Embryonic facial prominence (tissue), 1 donor: ENCODE measurements around the gene SNX10.

Experiments used
- DNase-seq: peaks from one replicate; pipeline ENCODE4 v3.0.0-alpha.2; 2016; ENCODE audit errors: extremely low spot score

The SNX10 gene

GRCh38 chr7:26367219-26367711, 75.6 kb downstream of the SNX10 start:
- no peak for DNase-seq

DNA sequence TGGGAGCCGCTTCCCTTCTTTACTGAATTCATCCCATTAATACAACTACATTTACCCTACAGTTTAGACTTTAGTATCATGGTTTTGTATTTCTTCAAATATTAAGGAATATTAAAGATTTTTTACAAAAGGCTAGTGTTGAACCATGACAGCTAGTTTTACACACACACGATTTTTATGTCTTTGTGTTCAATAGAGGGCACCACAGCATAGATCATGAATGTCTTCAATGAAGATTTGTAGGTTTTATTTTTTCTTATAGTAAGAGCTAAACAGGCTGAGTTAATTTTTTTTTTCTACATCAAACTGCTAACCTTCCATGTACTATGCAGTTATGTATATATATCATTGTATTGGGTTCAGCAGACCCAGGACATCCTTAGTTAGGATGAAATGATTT, 76.9 kb downstream of the SNX10 start:
- DNase-seq: peak; percentile 38

DNA sequence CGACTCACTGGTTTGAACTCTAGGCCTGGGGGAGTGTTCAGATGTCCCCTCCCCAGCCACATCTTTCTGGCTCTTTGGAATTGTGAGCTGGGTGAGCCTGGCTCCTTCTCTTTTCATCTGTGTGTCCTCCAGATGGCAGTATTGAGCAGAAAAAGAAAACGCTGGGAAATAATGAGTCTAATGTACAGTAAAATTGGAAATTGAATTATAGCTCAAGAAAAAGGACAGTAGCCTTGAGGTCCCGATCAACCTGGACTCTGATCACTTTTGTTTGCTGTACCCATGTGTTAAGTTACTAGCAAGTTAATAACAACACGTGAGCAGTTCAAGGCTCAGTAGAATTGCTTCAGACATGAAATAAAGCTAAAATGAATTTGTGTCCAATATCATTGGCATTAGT, 77.9 kb downstream of the SNX10 start:
- DNase-seq: peak; percentile 25

DNA sequence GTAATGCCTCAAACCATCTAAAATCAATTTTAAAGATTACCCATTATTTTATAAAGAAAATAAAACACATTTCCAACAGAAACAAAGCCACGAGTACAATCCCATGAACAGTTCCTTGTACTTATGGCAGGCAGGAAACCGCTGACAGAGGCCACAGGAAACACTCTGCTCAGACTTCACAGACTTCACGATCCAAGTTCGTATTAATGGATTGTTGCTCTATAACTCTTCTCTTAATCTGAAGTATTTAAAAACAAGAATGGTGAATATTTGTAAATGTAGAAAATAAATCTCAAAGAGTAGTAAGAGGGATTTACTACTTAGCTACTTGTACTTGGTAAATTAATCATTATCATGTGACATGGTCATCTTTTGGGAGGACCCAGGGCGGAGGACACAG, 78.3 kb downstream of the SNX10 start:
- no peak for DNase-seq

DNA sequence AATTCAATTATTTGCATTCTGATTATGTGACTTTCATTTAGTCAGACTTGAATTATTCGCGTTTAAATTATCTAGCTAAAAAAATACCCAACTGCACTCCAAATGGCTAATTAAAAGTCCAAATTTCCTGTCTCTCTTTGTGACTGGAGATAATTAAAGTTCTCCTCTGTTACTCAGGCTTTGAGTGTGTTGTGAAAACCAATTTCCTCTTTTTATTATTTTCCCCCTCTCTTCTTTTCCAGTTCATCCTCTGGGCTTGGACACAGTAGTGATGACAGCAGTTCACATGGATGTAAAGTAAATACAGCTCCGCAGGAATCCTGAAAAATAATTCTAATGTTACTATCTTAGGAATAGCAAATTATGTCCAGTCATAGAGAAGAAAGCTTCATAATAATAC, 80.6 kb downstream of the SNX10 start:
- no peak for DNase-seq

- DNase-seq: no peak
These were observed 81.0 kb downstream of the SNX10 start for GRCh38 chr7:26372704-26373103.

GRCh38 chr7:26374647-26375373, 83.1 kb downstream of the SNX10 start:
- DNase-seq: no peak

- no peak for DNase-seq
These were observed 84.1 kb downstream of the SNX10 start for GRCh38 chr7:26375726-26376174.

GRCh38 chr7:26376175-26376917, 84.7 kb downstream of the SNX10 start:
- no peak for DNase-seq

DNA sequence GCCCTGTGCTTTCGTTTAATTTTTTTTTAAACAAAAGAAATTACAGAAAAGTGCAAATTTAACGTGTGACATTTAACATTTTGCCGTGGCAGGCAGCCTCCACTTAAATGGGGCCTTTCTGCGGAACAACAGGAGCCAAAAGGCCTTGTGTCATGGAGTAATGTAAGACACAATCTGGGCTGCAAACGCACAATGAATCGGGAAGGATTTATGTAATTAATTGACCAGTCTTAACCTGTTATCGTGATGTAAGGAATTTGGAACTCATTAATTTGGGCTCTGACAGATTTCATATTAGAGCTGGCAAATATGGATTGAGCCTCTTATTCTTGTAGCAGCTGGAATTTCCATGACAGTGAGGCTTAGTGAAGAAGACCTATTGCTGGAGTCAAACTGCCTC, 86.4 kb downstream of the SNX10 start:
- no peak for DNase-seq

DNA sequence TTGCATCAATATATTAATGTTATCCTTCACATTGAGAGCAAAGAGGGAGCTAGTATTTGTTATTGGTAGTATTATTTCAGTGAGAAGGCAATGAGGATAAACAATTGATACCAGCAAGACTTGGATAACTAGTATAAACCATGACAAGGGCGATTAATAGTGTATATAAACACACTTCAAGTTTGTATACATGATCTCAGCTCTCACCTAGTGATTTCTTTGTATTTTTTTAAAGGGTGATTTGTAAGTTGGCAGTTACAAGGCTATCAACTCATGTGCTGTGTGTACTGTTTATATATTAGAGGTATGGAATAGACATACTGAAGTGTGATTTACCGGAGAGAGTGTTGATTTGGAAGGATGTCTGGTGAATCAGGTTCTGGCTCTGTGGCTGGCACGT, 88.0 kb downstream of the SNX10 start:
- no peak for DNase-seq

DNA sequence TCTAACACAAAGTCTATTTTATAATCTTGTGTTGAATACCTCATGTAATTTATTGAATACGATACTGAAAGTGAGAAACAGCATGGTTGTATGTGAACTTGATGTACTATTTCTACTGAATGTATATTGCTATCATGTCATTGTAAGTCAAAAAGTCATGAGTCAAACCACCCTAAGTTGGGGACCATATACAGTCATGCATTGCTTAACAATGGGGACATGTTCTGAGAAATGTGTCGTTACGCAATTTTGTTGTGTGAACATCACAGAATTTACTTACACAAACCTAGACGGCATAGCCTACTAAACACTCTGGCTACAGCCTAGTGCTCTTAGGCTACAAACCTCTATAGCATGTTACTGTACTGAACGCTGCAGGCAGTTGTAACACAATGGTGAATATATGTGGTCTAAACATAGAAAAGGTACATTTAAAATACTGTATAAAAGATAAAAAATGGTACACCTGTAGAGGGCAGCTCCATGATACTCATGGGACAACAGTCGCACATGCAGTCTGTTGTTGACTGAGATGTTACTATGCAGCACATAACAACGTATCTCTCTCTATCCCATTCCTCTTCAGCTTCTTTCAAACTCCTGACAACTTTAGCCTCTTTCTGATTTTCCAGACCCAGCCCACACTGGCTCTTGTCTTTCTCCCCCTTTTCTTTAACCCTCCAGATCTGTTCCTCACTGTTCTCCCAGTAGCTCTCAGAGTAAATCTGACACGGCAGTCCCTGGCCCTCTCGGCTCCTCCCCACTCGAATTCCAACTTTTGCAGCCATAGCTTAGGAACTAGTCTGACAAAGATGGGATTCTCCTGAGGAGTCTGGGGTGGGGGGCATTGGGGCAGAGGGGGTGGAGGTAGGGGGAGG, 90.1 kb downstream of the SNX10 start:
- no peak for DNase-seq

- DNase-seq: no peak
These were observed 93.6 kb downstream of the SNX10 start for GRCh38 chr7:26385240-26385639.

- no peak for DNase-seq
These were observed 96.1 kb downstream of the SNX10 start for GRCh38 chr7:26387731-26388130.

DNA sequence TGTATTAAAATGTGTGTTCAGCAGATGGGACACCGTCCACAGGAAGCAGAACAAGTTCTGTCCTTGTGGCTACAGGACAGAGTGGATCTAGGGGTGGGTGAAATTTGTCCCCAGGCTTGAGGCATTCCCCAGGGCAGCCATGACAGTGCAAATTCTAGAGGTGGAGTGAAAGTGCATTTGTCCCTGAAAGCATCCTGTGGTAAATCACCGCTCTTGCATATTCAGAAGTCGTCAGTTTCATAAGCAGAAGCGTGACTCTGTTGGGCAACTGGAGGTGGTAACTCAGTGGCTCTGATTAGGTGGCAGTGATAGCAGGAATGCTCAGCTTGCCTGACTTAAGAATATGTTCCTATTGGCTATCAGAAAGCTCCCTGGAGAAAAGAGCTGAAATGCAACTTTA, 96.6 kb downstream of the SNX10 start:
- no peak for DNase-seq

GRCh38 chr7:26390016-26390415, 98.4 kb downstream of the SNX10 start:
- DNase-seq: no peak

DNA sequence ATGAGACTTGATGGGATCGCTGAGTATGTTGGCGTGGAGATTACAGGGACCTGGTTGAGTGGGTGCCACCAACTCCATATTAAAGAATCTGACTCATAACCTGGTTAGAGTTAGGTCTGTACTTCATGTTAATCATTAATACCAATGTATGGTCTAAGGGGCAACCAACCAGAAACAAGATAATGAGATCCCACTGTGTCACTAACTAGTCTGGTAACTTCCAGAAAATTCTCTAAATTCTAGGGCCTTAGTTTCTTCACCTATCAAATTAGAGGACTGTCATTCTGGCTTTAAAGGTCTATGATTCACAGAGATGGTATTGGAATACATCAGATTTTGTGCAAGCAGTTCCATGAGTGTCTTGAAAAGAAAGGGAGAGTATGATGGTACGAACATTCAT, 102.2 kb downstream of the SNX10 start:
- DNase-seq: no peak

- no peak for DNase-seq
These were observed 105.7 kb downstream of the SNX10 start for GRCh38 chr7:26397332-26397731.

GRCh38 chr7:26397796-26398426, 106.2 kb downstream of the SNX10 start:
- DNase-seq: no peak

- peak; percentile 29 for DNase-seq
These were observed 106.7 kb downstream of the SNX10 start for GRCh38 chr7:26398427-26398755.

- DNase-seq: no peak
These were observed 107.3 kb downstream of the SNX10 start for GRCh38 chr7:26398756-26399509.
